GM19395 (cell line): ENCODE results near the gene SIGMAR1.
"Not testable (repeated sequence)": the region's sequence is repeated elsewhere in the genome, so short reads cannot be mapped to it uniquely, and the experiment has no call there.

Experiments
- ATAC-seq: cut with Tn5 transposase; IDR thresholded peaks from one replicate; pipeline ENCODE4 v1.9.1; 2021; ENCODE audit warnings: mild to moderate bottlenecking, moderate library complexity; ENCODE audit not compliant: unreplicated experiment

Gene SIGMAR1

DNA sequence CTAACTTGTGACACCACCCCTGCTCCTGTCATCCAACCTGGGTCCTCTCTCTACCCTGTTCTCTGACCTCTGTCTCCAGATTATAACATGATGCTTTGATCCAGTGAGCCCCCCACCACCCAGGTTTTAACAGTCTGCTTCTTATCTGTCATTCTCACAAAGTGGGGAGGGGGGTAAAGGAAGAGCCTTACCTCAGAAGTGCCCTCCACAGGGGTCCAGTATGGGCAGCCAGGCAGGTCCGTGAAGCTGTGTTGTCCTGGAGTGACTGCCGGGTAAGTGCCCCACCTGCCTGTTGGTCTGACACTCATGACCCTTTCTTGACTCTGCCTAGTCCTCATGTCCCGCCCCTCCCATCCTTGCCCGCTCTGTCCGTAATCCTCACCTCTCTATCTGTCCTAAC lies 17.8 kb upstream of the SIGMAR1 start:
- no peak for ATAC-seq

DNA sequence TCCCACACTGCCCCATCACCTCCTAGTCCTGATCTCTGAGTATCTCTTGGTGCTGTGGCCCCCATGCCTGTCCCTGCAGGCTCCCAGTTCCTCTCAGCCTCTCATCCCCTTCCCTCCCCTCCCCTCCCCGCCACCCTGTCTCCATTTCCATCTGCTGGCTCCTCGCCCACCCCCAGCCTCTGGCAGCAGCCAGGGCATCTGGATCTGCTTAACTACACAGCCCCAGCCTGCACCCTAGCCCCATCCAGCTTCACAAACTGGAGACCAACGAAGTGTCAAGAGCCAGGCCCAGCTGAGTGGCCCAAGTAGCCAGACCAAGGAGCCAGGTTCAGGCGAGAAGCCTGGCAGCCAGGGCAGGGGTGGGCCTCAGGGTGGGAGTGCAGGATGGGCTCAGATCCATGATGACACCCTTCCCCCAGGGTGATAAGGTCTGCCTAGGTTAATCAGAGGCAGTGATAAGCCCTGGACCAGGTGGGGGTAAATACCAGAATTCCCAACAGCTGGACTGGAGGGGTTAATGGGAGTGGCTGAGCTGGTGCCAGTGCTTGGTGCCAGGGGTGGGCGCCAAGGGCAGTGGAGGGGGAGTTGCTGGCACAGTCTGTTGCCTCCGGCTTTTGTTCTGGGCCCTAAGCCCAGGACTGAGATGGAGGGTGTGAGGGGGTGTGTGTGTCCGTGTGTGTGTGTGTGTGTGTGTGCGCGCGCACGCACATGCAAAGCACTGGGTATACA lies 16.9 kb upstream of the SIGMAR1 start:
- no peak for ATAC-seq

DNA sequence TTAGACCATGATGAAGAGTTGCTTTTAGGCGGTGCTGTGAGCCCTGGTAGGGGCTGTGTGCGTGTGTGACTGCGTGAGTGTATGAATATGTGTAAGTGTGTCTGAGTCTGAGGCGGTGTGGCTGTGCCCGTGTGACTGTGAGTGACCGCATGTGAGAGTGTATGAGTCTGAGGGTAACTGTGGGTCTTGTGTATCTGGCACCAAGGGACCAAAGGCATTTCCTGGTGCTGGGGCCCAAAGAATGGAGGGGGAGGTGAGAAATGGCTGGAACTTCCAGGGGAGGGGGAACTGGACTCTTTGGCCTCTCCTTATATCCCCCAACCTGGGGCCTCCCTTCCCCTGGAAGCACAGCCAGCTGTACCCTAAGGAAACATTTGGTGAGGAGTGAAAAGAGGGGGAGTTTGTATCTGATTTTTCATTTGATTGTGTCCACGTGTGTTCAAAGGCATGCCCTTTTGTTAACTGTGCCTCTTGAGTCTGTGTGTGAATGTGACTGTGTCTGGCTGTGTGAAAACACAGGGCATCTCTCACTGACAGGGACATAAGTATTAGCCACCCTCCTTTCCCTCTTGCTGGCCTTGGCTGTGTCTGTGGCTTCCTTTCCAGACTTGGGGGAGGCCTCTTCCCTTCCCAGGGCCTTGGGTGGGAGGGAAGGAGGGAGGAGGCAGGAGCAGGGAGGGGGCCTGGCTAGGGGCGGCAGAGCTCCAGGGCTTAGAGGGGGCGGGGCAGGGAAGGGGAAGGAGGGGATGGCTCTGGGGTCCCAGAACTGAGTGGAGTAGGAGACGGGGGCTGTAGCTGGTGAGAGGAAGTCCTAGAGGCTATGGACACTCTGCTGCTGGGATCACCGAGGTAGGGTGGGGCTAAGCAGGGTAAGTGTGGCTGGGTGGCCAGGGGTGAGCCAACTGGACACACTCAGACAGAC lies 15.8 kb upstream of the SIGMAR1 start:
- ATAC-seq = no peak

DNA sequence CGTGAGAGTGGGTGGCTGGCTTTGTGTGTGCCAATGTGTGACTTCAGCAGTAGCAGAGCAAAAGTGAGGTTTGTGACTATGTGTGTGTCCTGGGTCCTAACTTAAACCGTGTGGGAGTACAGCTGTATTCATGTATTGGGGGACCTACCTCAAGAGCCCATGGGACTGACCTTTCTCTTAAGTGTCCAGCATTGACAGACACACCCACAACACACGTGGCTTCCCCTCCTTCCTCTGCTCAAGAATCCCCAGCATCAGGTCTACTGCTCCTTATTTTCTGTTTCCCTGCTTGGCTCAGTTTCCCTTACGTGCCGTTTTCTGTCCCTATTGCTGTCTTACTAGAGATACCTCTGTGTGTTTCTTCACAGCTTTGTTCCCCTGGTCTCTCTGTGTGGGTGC lies 15.0 kb upstream of the SIGMAR1 start:
- ATAC-seq = no peak

DNA sequence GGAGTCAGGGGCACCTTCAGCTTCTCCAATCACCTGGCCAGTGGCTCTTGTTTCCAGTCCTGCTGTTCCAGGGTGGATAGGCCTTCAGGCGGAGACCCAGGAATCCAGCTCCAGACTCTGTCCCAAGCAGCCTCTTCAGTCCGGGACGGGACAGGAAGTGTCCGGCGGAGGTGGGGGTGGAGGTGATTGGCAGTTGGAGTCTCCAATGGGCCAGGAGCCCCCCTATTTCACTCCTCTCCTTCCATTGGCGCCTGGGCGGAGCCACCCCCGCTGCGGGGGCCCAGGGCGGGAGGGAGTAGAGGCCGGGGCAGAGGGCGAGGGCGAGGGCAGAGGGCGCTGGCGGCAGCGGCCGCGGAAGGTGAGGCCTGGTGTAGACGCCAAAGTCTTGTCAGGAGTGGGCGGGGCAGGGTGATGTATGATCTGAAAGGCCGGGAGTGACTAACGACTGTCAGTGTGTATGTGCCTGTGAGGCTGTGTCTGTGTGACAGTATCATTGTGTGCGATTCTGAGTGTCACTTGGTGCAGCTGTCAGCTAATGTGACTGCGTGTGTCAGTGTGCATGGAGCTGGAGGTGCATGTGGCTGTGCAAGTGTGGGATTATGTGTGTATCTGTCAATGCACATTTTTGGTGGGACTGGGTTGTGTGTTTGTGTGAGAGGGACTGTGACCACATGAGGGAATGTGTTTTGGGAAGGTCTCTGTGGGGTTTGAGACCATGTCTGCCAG lies 14.5 kb upstream of the SIGMAR1 start, which contains the start of gene IL11RA:
Gene IL11RA, plus strand, starts transcription at position 310 of the 726 bp plus-strand sequence. CDS start 3,033 bp downstream, outside the sequence.
- no peak for ATAC-seq

DNA sequence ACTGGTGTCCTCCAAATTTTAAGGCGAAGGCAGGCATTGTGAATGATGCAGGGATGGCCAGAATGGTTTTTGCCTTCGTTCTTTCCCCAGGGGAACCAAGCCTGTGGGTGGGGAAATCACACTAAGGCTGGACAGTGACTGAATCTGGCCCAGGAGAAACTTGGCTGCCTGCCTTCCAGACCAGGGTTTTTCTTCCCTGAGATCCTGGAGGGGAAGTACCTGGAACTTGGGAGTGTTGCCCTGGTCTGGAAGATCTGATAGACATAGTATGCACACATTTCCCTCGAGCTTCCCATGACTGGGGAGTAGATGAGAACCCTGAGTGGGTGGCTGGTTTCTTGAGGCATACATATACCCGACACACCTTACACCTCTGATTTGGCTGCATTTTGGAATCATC lies 13.7 kb upstream of the SIGMAR1 start:
- no peak for ATAC-seq

DNA sequence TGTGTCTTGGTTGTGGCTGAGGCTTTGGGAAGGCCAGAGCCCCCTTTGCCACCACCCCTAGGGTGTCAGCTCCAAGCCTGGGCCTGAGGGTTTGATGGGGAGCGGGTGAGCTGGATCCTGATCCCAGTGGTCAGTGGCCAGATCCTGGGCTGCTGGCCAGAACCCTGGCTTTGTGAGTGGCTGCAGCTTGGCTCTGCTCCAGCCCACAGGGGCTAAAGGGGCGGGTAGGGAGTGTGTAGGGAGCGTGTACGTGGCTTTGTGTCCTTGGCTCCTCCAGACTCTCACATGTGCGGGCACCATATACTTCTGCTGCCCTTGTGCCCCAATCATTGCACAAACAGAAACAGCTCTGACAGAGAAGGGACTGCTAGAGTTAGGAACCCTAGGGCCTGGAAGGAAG lies 13.2 kb upstream of the SIGMAR1 start:
- no peak for ATAC-seq

DNA sequence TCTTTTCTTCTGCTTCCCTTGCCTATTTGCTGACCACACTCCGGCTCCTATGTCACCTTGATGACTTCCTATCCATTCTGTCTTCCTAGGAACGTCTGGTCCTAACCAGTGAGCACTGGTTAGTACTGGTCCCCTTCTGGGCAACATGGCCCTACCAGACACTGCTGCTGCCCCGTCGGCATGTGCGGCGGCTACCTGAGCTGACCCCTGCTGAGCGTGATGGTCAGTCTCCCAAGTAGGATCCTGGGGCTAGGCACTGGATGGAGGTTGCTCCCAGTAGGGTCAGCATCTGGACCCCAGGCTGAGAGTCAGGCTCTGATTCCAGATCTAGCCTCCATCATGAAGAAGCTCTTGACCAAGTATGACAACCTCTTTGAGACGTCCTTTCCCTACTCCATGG lies 11.1 kb upstream of the SIGMAR1 start:
- ATAC-seq = no peak

DNA sequence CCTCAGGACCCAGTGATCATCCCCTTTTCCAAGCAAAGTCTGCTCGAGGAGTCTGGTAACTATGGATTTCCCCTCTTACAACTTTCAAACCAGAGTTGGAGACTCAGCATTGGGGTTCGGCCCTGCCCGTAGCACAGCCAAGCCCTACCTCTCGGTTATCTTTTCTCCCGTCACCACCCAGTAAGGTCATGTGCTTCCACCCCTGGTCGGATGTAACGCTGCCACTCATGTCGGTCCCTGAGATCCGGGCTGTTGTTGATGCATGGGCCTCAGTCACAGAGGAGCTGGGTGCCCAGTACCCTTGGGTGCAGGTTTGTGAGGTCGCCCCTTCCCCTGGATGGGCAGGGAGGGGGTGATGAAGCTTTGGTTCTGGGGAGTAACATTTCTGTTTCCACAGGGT lies 10.1 kb upstream of the SIGMAR1 start:
- ATAC-seq = no peak

DNA sequence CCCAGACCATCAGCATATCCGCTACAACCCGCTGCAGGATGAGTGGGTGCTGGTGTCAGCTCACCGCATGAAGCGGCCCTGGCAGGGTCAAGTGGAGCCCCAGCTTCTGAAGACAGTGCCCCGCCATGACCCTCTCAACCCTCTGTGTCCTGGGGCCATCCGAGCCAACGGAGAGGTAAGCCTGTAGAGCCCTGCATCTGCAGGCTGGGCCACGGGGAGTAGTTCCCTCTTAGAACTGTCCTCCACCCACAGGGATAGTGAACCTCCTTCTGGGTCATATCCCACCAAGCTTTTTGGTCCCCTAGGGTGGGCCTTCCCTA lies 9.5 kb upstream of the SIGMAR1 start:
- peak; percentile 24 for ATAC-seq

DNA sequence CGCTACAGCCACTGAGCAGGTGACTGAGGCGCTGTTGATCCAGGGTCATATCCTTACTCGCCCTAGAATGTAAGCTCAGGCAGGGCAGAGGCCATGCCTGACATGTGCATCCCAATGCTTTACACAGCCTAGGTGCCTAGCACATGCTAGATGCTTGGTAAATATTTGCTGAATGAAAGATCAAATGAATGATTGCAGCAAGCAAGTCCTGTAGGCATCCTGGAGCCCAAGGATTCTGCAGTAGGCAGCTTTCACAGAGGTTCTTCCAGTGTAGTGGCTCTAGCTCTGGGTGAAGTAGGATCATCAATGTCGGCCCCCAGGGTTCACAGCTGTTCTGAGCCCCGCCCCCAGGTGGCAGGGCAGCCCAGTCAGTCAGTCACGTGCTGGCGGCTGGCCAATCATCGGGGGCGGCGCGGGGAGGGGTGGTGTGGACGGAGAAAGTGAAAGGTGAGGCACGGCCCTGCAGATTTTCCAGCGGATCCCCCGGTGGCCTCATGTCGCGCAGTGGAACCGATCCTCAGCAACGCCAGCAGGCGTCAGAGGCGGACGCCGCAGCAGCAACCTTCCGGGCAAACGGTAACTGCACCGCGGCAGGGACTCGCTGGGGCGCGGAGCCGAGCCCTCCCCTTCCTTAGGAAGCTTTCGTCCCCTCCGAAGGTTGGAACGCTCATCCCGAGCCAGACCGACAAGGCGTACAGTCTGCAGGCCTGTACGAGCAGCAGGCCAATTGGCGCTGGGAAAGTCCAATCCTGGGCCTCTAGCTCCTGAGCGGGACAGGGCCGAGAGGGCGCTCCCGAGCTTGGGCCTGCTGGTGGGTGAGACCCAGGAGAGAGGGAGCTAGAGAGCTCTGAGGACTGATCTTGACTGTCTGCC lies 8.9 kb upstream of the SIGMAR1 start, which contains the start of gene GALT:
Gene GALT, plus strand, starts transcription at position 465 of the 873 bp plus-strand sequence. Its CDS starts 30 bp downstream, at position 495.
- peak; percentile 90 for ATAC-seq

DNA sequence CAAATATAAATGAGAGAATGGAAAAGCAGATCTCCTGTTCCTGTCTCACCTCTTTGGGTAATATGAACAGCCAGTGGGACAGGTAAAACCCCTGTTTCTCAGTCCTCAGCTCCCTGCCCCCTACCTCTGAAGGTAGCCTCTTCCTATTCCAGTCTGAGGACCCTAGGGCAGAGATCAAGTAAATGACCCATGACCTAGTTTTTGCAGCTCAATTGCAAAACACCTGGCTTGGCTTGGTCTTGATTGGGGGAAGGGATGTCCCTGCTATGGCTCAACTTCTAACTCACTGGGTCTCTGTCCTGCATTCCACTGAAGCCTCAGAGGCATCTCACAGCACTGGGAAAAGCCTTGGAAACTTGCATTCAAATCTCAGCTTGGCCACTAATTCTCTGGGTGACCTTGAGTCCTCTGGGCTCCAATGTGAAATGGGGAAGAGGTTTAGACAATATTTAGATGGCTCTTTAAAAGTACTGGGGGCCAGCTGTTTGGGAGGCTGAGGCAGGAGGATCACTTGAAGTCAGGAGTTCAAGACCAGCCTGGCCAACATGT lies 7.3 kb upstream of the SIGMAR1 start:
- ATAC-seq = no peak

DNA sequence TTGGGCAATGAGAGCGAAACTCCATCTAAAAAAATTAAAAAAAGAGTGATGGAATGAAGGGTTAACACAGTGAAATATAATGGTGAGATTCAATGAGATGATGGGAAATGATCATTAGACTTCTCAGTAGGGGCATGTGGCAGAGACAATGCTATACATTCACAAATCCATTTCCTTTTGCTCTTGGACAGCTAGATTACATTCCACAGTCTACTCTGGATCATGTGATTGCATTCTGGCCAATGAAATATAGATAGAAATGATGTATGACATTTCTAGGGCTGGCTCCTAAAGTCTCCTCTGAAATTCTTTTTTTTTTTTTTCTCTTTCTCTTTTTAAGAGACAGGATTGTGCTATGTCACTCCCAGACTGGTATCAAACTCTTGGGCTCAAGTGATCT lies 5.1 kb upstream of the SIGMAR1 start:
- ATAC-seq = no peak

DNA sequence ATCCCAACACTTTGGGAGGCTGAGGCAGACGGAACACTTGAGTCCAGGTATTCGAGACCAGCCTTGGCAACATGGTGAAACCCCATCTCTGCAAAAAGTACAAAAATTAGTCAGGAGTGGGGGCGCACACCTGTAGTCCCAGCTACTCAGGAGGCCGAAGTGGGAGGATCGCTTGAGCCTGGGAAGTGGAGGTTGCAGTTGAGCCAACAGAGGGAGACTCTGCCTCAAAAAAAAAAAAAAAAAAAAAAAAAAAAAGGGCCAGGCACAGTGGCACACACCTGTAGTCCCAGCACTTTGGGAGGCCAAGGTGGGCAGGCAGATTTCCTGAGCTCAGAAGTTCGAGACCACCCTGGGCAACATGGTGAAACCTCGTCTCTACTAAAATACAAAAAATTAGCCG lies 1.7 kb upstream of the SIGMAR1 start:
- ATAC-seq = not testable (repeated sequence)

DNA sequence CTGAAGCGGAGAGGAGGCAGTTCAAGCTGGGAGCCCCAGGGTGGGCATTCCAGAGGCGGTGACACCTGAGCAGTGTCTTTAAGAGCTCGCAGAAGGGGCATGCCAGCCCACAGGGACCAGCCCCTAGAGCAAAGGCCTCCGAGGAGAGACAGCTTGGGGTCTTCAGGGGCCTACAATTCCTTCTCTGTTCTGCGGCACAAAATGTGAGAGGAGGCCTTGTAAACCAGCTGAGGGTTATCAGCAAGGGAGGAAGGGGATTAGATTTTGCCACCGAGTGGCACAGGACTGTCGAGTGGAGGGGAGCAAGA lies 505 bp upstream of the SIGMAR1 start:
- ATAC-seq = no peak

DNA sequence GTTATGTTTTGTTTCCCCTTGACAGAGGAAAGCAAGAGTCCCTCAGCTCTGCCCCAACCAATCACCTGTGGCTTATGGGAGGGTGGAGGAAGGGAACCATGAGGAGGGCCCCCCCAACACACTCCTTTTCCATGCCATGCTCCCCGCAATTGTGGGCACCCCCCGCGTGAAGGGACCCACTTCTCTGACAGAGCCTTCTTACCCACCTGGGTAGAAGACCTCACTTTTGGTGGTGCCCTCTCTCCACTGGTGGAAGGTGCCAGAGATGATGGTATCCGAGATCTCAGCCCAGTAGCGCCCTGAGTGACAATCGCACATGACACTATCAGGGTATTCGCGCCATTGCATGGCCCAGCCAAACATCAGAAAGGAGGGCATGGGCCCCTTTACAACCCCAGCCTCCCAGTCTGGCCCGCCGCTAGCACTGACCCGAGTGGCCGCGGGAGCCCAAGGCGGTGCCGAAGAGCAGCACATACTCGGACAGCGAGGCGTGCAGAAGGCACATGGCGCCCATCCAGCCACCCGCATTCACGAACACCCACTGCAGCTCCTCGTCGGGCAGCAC lies 714 bp downstream of the SIGMAR1 start:
- no peak for ATAC-seq

DNA sequence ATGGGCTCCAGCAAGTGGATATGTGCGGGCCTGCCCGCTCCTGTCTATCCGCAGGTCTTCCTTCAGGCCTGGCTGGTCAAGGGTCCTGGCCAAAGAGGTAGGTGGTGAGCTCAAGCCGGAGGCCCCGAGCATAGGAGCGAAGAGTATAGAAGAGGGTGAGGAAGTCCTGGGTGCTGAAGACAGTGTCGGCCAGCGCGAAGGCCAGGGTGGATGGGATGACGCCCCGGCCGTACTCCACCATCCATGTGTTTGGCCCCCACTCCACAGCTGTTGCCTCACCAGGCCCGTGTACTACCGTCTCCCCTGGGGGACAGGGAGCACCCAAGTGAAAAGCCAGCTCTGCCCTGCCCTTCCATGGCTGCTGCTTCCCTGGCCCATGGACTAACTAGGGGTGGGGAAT lies 2.0 kb downstream of the SIGMAR1 start:
- ATAC-seq = no peak

DNA sequence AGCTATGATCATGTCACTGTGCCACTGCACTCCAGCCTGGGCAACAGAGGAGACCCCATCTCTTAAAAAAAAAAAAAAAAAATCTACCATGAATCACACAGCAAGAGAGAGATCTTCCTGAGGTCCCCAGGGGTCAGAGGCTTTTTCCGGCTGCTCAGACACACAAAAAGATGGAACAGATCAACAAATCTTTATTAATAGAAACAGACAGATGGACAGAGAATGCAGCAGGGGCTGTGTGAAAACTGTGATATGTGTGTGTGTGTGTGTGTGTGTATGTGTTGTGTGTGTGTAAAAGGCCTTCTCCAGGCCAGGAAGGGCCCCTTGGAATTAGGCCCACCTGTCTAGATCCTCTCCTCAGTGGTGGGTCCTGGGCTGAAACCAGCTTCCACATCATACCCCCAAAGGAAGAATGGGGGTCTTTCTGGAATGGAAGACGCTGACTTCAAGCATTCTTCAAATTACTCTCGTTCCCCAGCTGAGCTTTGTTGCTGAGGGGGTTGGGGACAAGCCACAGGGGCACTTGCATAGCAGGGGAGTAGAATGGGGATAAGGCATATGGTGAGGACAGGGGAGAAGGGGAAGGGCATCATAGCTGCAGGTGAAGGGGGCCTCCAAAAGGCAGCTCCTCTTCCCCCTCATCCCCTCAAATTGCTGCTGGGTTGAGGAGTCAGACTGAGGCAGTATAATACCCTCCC lies 2.9 kb downstream of the SIGMAR1 start:
- ATAC-seq = no peak

DNA sequence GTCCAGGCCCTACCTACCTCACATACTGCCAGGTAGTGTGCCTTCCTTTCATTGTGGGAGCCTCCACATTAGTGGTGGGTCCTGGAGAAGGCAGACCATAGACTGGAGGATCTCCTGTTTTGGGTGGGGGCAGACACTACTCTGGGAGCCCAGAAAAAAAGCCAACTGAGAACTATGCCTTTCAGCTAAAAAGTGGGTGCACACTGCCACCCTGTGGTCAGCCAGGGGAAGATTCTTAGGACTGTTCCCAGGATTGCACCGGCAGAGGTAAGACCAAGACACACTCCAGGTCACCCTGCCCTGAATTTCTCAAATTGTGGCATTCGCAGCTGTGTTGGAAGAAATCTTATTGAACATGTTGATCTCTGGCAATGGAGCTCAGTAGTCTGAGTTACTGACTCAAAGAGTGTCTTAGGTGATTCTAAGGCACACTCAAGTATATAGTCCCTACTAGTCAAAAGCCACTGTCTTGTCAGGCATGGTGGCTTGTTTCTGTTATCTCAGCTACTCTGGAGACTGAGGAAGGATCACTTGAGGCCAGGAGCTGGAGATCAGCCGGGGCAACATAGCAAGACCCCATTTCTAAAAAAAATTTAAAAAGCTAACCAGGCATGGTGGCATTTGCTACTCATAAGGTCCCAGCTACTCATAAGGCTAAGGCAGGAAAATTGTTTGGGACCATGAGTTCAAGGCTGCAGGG lies 3.6 kb downstream of the SIGMAR1 start:
- peak; percentile 44 for ATAC-seq
